CD14-positive monocyte (primary cell): ENCODE data around the gene P2RX2. TPM values are rescaled to one million over a fixed set of nuclear protein-coding genes. Genes with fewer than 3 reads are reported as not detected.

ENCODE experiments used
- DNase-seq, 3 donors: peaks; one replicate each; pipeline ENCODE4 v3.0.0-alpha.2; 2011 to 2022
- H2AFZ ChIP-seq: 2 replicates; pipeline ENCODE4 v1.6.0; 2012; ENCODE audit warnings: mild to moderate bottlenecking, low read depth, low read length, inconsistent platforms; ENCODE audit not compliant: insufficient read depth, poor library complexity, severe bottlenecking
- H3K27ac ChIP-seq, 2 donors: 1 replicate in 1 of 2; 2 replicates in 1 of 2; pipeline ENCODE4 v1.5.1; 2012 to 2013; ENCODE audit warnings: low read length in 2 of 2, control low read depth in 1 of 2, inconsistent platforms in 1 of 2, low read depth in 1 of 2, mild to moderate bottlenecking in 1 of 2
- H3K27me3 ChIP-seq, 2 donors: one replicate each; pipeline versions ENCODE4 v1.6.0 to v1.6.1; 2011 to 2013; ENCODE audit warnings: low read length in 2 of 2; ENCODE audit not compliant: control insufficient read depth in 2 of 2, insufficient read depth in 2 of 2
- H3K36me3 ChIP-seq, 2 donors: replicated peaks in 1 of 2; 1 replicate in 1 of 2; 2 replicates in 1 of 2; pipeline versions ENCODE4 v1.5.1 to v1.6.1; 2012 to 2013; ENCODE audit warnings: low read length in 2 of 2, control low read depth in 1 of 2, inconsistent platforms in 1 of 2, mild to moderate bottlenecking in 1 of 2; ENCODE audit not compliant: insufficient read depth in 2 of 2, control insufficient read depth in 1 of 2
- H3K4me1 ChIP-seq, 2 donors: 1 replicate in 1 of 2; 2 replicates in 1 of 2; pipeline versions ENCODE4 v1.5.1 to v1.6.1; 2012 to 2013; ENCODE audit warnings: low read length in 2 of 2, control low read depth in 1 of 2, inconsistent platforms in 1 of 2, mild to moderate bottlenecking in 1 of 2, moderate library complexity in 1 of 2; ENCODE audit not compliant: insufficient read depth in 2 of 2, control insufficient read depth in 1 of 2
- H3K4me2 ChIP-seq: replicated peaks from 2 replicates; pipeline ENCODE3; 2012; ENCODE audit warnings: low read length, moderate library complexity, mild to moderate bottlenecking; ENCODE audit not compliant: poor library complexity, severe bottlenecking; ENCODE audit errors: extremely low read depth
- H3K4me3 ChIP-seq, 3 experiments: fragments of 200-600 bp in 1 of 3; sonication (generic) in 1 of 3; replicated peaks in 1 of 3; 1 replicate in 2 of 3; 2 replicates in 1 of 3; pipeline ENCODE4 v1.5.1; 2011 to 2013; ENCODE audit warnings: low read length in 3 of 3, mild to moderate bottlenecking in 3 of 3, control low read depth in 2 of 3, low read depth in 2 of 3, inconsistent platforms in 1 of 3, moderate library complexity in 1 of 3
- H3K79me2 ChIP-seq: 2 replicates; pipeline ENCODE4 v1.6.0; 2012; ENCODE audit warnings: mild to moderate bottlenecking, control low read depth, inconsistent platforms, low read length, moderate library complexity; ENCODE audit not compliant: insufficient read depth
- H3K9ac ChIP-seq: 2 replicates; pipeline ENCODE4 v1.6.0; 2017; ENCODE audit warnings: low read length, mild to moderate bottlenecking; ENCODE audit not compliant: insufficient read depth, poor library complexity, severe bottlenecking
- H3K9me3 ChIP-seq, 2 donors: replicated peaks in 1 of 2; 1 replicate in 1 of 2; 2 replicates in 1 of 2; pipeline versions ENCODE4 v1.5.1 to v1.6.1; 2012 to 2013; ENCODE audit warnings: low read length in 2 of 2, control low read depth in 1 of 2; ENCODE audit not compliant: control insufficient read depth in 1 of 2, insufficient read depth in 1 of 2
- H4K20me1 ChIP-seq: 2 replicates; pipeline ENCODE4 v1.6.0; 2012; ENCODE audit warnings: mild to moderate bottlenecking, low read length, control low read depth, moderate library complexity; ENCODE audit not compliant: insufficient read depth
- H3K27ac Mint-ChIP-seq, 7 donors: one replicate each; pipeline ENCODE4 v1.8.0; 2020; ENCODE audit warnings: mild to moderate bottlenecking in 7 of 7, mixed read lengths in 7 of 7, moderate library complexity in 6 of 7, inconsistent platforms in 2 of 7
- H3K27me3 Mint-ChIP-seq, 3 donors: one replicate each; pipeline ENCODE4 v1.8.0; 2021 to 2022; ENCODE audit warnings: low read depth in 3 of 3, mild to moderate bottlenecking in 3 of 3, mixed read lengths in 3 of 3, moderate library complexity in 3 of 3, inconsistent platforms in 1 of 3
- H3K36me3 Mint-ChIP-seq, 2 donors: one replicate each; pipeline ENCODE4 v1.8.0; 2020; ENCODE audit warnings: mixed read lengths in 2 of 2, inconsistent platforms in 1 of 2, mild to moderate bottlenecking in 1 of 2
- H3K4me1 Mint-ChIP-seq: one replicate; pipeline ENCODE4 v1.8.0; 2020; ENCODE audit warnings: mild to moderate bottlenecking, mixed read lengths
- H3K4me3 Mint-ChIP-seq, 2 donors: one replicate each; pipeline ENCODE4 v1.8.0; 2020; ENCODE audit warnings: mild to moderate bottlenecking in 2 of 2, mixed read lengths in 2 of 2, moderate library complexity in 1 of 2
- H3K9me3 Mint-ChIP-seq, 7 donors: one replicate each; pipeline ENCODE4 v1.8.0; 2020 to 2022; ENCODE audit warnings: mixed read lengths in 7 of 7, mild to moderate bottlenecking in 6 of 7, moderate library complexity in 6 of 7, inconsistent platforms in 2 of 7
- WGBS: methylation state at CpG from one replicate; pipeline ENCODE4 v1.1.5; 2013; ENCODE audit warnings: missing lambda C conversion rate; ENCODE audit not compliant: insufficient coverage; 5-methylcytosine and 5-hydroxymethylcytosine counted together
- intact Hi-C, 2 donors: fragments of 100-400 bp; cut with micrococcal nuclease; formaldehyde crosslinking; loops; one replicate each; pipeline versions ENCODE4 v1.15.0 to v1.15.1; 2023
- polyA plus RNA-seq, 3 donors: library from polyadenylated mRNA; depleted of rRNA in 1 of 3; unstranded in 2 of 3; stranded (reverse) in 1 of 3; fragments of 300-500 nt in 2 of 3; fragments of >200 nt in 1 of 3; fragmentation: Illumina TruSeq in 2 of 3; gene quantifications; 1 replicate in 2 of 3; 2 replicates in 1 of 3; pipeline ENCODE4 v1.2.3, GENCODE V29; 2012 to 2021
- TF ChIP-seq, protein P1 (sequence below): fragments of 200-600 bp; IDR thresholded peaks from one replicate; pipeline ENCODE4 v1.8.0; 2022; ENCODE audit warnings: antibody characterized with exemption, mild to moderate bottlenecking

P2RX2 gene
- polyA plus RNA-seq, 3 donors = not detected

DNA sequence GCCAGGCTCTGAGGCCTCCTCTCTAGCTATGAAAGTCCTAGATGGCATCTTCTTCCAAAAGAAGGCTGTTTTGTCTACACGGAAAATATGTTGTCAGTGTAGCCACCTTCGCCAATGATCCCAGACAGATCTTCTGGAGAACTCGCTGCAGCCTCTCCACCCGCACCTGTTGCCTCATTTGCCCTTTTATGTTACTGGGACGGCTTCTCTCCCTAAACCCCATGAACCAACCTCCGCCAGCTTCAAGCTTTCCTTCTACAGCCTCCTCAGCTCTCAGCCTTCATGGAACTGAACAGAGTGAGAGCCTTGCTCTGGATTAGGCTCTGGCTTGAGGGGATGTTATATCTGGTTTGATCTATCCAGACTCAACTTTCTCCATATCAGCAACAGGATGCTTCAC lies 10.8 kb downstream of the P2RX2 start:
- Mint-ChIP-seq H3K27me3 (peaks cover 0 to 2% (median 0%) of the 10 kb centered on the region in 3 donors), H3K4me1 (no peaks in the 10 kb centered on the region), H3K9me3 (peaks cover 0 to 1% (median 0%) of the 10 kb centered on the region in 7 donors), H3K27ac (peak overlapping the region in 1 of 7 donors; percentile 46), H3K4me3 (no peak overlapping the region), H3K36me3 (peaks cover 69 to 85% of the 10 kb centered on the region in 2 donors)
- intact Hi-C loops = no loop called here
- no peak overlapping the region for H3K4me2 ChIP-seq
- TF ChIP-seq, protein P1, sequence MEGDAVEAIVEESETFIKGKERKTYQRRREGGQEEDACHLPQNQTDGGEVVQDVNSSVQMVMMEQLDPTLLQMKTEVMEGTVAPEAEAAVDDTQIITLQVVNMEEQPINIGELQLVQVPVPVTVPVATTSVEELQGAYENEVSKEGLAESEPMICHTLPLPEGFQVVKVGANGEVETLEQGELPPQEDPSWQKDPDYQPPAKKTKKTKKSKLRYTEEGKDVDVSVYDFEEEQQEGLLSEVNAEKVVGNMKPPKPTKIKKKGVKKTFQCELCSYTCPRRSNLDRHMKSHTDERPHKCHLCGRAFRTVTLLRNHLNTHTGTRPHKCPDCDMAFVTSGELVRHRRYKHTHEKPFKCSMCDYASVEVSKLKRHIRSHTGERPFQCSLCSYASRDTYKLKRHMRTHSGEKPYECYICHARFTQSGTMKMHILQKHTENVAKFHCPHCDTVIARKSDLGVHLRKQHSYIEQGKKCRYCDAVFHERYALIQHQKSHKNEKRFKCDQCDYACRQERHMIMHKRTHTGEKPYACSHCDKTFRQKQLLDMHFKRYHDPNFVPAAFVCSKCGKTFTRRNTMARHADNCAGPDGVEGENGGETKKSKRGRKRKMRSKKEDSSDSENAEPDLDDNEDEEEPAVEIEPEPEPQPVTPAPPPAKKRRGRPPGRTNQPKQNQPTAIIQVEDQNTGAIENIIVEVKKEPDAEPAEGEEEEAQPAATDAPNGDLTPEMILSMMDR = no peak
- H4K20me1 ChIP-seq = no peaks in the 10 kb centered on the region
- DNase-seq = no peak
- H3K4me1 ChIP-seq = no peaks in the 10 kb centered on the region
- 100% methylated on average over 3 of the region's 6 CpGs for WGBS
- no peaks in the 10 kb centered on the region for H3K79me2 ChIP-seq
- H3K27ac ChIP-seq = no peak overlapping the region
- H3K9ac ChIP-seq = no peak overlapping the region
- H2AFZ ChIP-seq = no peak overlapping the region
- no peaks in the 10 kb centered on the region for H3K9me3 ChIP-seq
- no peak overlapping the region for H3K4me3 ChIP-seq
- peaks cover 59 to 72% of the 10 kb centered on the region in 2 donors for H3K36me3 ChIP-seq
- H3K27me3 ChIP-seq = no peaks in the 10 kb centered on the region

DNA sequence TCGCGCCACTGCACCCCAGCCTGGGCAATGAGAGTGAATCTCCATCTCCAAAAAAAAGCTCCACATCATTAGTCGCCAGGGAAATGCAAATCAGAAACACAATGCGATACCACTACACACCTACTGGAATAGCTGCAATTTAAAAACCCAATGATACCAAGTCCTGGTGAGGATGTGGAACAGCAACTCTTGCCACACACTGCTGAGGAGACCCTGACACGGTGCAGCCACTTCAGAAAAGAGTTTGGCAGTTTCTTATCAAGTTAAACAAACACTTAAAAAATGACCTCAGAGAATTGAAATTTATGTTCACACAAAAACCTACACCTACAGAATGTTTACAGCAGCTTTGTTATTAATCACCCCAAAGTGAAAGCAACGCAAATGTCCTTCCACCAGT lies 12.1 kb downstream of the P2RX2 start:
- Mint-ChIP-seq H3K4me3 (no peak overlapping the region), H3K4me1 (no peaks in the 10 kb centered on the region), H3K27ac (no peak overlapping the region), H3K36me3 (peaks cover 72 to 85% of the 10 kb centered on the region in 2 donors), H3K9me3 (peaks cover 0 to 1% (median 0%) of the 10 kb centered on the region in 7 donors), H3K27me3 (peaks cover 0 to 4% (median under 1%) of the 10 kb centered on the region in 3 donors)
- Histone ChIP-seq H4K20me1 (no peaks in the 10 kb centered on the region), H3K4me1 (no peaks in the 10 kb centered on the region), H3K9ac (no peak overlapping the region), H3K27me3 (no peaks in the 10 kb centered on the region), H3K36me3 (peaks cover 59 to 72% of the 10 kb centered on the region in 2 donors), H3K4me3 (no peak overlapping the region), H3K27ac (no peak overlapping the region), H3K9me3 (no peaks in the 10 kb centered on the region), H3K4me2 (no peak overlapping the region), H2AFZ (no peak overlapping the region), H3K79me2 (no peaks in the 10 kb centered on the region)
- no peak for DNase-seq
- intact Hi-C loops = no loop called here
- TF ChIP-seq, protein P1 = no peak
- WGBS = 100% methylated on average over 5 of the region's 6 CpGs
